DMS153 (cell line): ENCODE measurements around the gene FRMPD1.

Source experiments
- DNase-seq: peaks from one replicate; lab custom pipeline; 2025; lab: John Stamatoyannopoulos, UW

FRMPD1 gene

GRCh38 chr9:37635808-37636207 lies 14.9 kb upstream of the FRMPD1 start:
- no peak for DNase-seq

GRCh38 chr9:37636511-37637448 lies 14.0 kb upstream of the FRMPD1 start:
- DNase-seq, result no peak

GRCh38 chr9:37639109-37639762 lies 11.5 kb upstream of the FRMPD1 start:
- no peak for DNase-seq

GRCh38 chr9:37639841-37640240 lies 10.9 kb upstream of the FRMPD1 start:
- no peak for DNase-seq

- DNase-seq, result no peak
Measured at GRCh38 chr9:37640246-37640645, 10.5 kb upstream of the FRMPD1 start.

- DNase-seq, result no peak
Measured at GRCh38 chr9:37641331-37641730, 9.4 kb upstream of the FRMPD1 start.

- no peak for DNase-seq
Measured at GRCh38 chr9:37643214-37643613, 7.5 kb upstream of the FRMPD1 start.

GRCh38 chr9:37645903-37646506 lies 4.7 kb upstream of the FRMPD1 start:
- DNase-seq, result no peak

GRCh38 chr9:37650299-37650872 lies 368 bp upstream of the FRMPD1 start:
- no peak for DNase-seq

GRCh38 chr9:37652261-37652660 lies 1.5 kb downstream of the FRMPD1 start:
- DNase-seq, result no peak

GRCh38 chr9:37653385-37653784 lies 2.6 kb downstream of the FRMPD1 start:
- no peak for DNase-seq

- no peak for DNase-seq
Measured at GRCh38 chr9:37656936-37657335, 6.2 kb downstream of the FRMPD1 start.

GRCh38 chr9:37660691-37661090 lies 9.9 kb downstream of the FRMPD1 start:
- no peak for DNase-seq

- DNase-seq, result no peak
Measured at GRCh38 chr9:37663926-37664325, 13.2 kb downstream of the FRMPD1 start.

- no peak for DNase-seq
Measured at GRCh38 chr9:37667706-37668105, 17.0 kb downstream of the FRMPD1 start.

- no peak for DNase-seq
Measured at GRCh38 chr9:37668116-37668601, 17.4 kb downstream of the FRMPD1 start.

GRCh38 chr9:37669232-37669631 lies 18.5 kb downstream of the FRMPD1 start:
- DNase-seq, result no peak

- DNase-seq, result peak; percentile 68
Measured at GRCh38 chr9:37675661-37676060, 24.9 kb downstream of the FRMPD1 start.

GRCh38 chr9:37676411-37676830 lies 25.7 kb downstream of the FRMPD1 start:
- DNase-seq, result peak; percentile 60

- DNase-seq, result no peak
Measured at GRCh38 chr9:37677435-37677834, 26.7 kb downstream of the FRMPD1 start.

GRCh38 chr9:37678789-37679273 lies 28.1 kb downstream of the FRMPD1 start:
- no peak for DNase-seq
